Measurements from ENCODE around the gene SLC16A7.

- TF ChIP-seq POLR2AphosphoS5 (IDR thresholded peaks at IDR 0.05; ENCODE audit: borderline replicate concordance, low read depth, low read length) (no peak), EZH2 (IDR thresholded peaks at IDR 0.05) (no peak)
Observed at GRCh38 chr12:59737725-59738463, 142.1 kb downstream of the SLC16A7 start.
